ENCODE measurements around the gene TENT5D. TPM values are rescaled to one million over a fixed set of nuclear protein-coding genes. Genes with fewer than 3 reads are reported as not detected.
"Not testable (repeated sequence)": the region's sequence is repeated elsewhere in the genome, so short reads cannot be mapped to it uniquely, and the experiment has no call there.

Gene TENT5D
- total RNA-seq, 1 experiment from 2014 or later: not detected

GRCh38 chrX:80432863-80433262 is 12.6 kb downstream of the TENT5D start:
- BruUV-seq (replicated peaks): no TSS peak
- CTCF ChIA-PET: interaction anchor here (0.6 to 0.8 kb wide), 3 partner anchors 9 to 377 kb away, joined by 3 to 5 read pairs (median 4); partner anchors contain the start of gene BRWD3
- no peak for TF ChIP-seq CTCF (IDR thresholded peaks at IDR 0.05; ENCODE audit: unreplicated experiment)
- intact Hi-C loops (cut with micrococcal nuclease; ENCODE audit: unreplicated experiment): no loop called here
- DNase-seq: peak; percentile 41
- H3K4me1 Mint-ChIP-seq (ENCODE audit: low read depth, unreplicated experiment): no peaks in the 10 kb centered on the region
- peak overlapping the region; percentile 78 for H3K27ac Mint-ChIP-seq (ENCODE audit: unreplicated experiment)
- H3K4me3 Mint-ChIP-seq (ENCODE audit: low read depth, unreplicated experiment): no peak overlapping the region
- H3K36me3 Mint-ChIP-seq (ENCODE audit: insufficient read depth, unreplicated experiment): no peaks in the 10 kb centered on the region
- no peaks in the 10 kb centered on the region for H3K27me3 Mint-ChIP-seq (ENCODE audit: unreplicated experiment)
- H3K9me3 Mint-ChIP-seq (ENCODE audit: low read depth, unreplicated experiment): peaks cover 5% of the 10 kb centered on the region

GRCh38 chrX:80468166-80468565 is 47.9 kb downstream of the TENT5D start:
- DNase-seq; intact Hi-C loops (cut with micrococcal nuclease; ENCODE audit: unreplicated experiment); H3K4me3 Mint-ChIP-seq (ENCODE audit: low read depth, unreplicated experiment); H3K4me1 Mint-ChIP-seq (ENCODE audit: low read depth, unreplicated experiment); H3K27ac Mint-ChIP-seq (ENCODE audit: unreplicated experiment); BruUV-seq (replicated peaks); H3K36me3 Mint-ChIP-seq (ENCODE audit: insufficient read depth, unreplicated experiment); CTCF ChIA-PET; H3K27me3 Mint-ChIP-seq (ENCODE audit: unreplicated experiment): not testable (repeated sequence)
- peaks cover 18% of the 10 kb centered on the region for H3K9me3 Mint-ChIP-seq (ENCODE audit: low read depth, unreplicated experiment)

- Mint-ChIP-seq H3K27ac (ENCODE audit: unreplicated experiment) (no peak overlapping the region), H3K36me3 (ENCODE audit: insufficient read depth, unreplicated experiment) (no peaks in the 10 kb centered on the region), H3K9me3 (ENCODE audit: low read depth, unreplicated experiment) (peaks cover 10% of the 10 kb centered on the region), H3K27me3 (ENCODE audit: unreplicated experiment) (no peaks in the 10 kb centered on the region), H3K4me1 (ENCODE audit: low read depth, unreplicated experiment) (no peaks in the 10 kb centered on the region), H3K4me3 (ENCODE audit: low read depth, unreplicated experiment) (no peak overlapping the region)
- TF ChIP-seq CTCF (IDR thresholded peaks at IDR 0.05; ENCODE audit: unreplicated experiment): no peak
- DNase-seq: no peak
- no TSS peak for BruUV-seq (replicated peaks)
- intact Hi-C loops (cut with micrococcal nuclease; ENCODE audit: unreplicated experiment): no loop called here
- CTCF ChIA-PET: no interaction called here
Observed at GRCh38 chrX:80471582-80471981, 51.3 kb downstream of the TENT5D start.

GRCh38 chrX:80485543-80485942 is 65.3 kb downstream of the TENT5D start:
- intact Hi-C loops (cut with micrococcal nuclease; ENCODE audit: unreplicated experiment): no loop called here
- Mint-ChIP-seq H3K4me1 (ENCODE audit: low read depth, unreplicated experiment) (no peaks in the 10 kb centered on the region), H3K4me3 (ENCODE audit: low read depth, unreplicated experiment) (no peak overlapping the region), H3K9me3 (ENCODE audit: low read depth, unreplicated experiment) (peaks cover 6% of the 10 kb centered on the region), H3K27me3 (ENCODE audit: unreplicated experiment) (no peaks in the 10 kb centered on the region), H3K36me3 (ENCODE audit: insufficient read depth, unreplicated experiment) (no peaks in the 10 kb centered on the region), H3K27ac (ENCODE audit: unreplicated experiment) (no peak overlapping the region)
- no TSS peak for BruUV-seq (replicated peaks)
- CTCF ChIA-PET: interaction anchor here (0.6 kb wide), 1 partner anchor 10 kb away, joined by 3 read pairs; no protein-coding TSS in a partner anchor
- TF ChIP-seq CTCF (IDR thresholded peaks at IDR 0.05; ENCODE audit: unreplicated experiment): no peak
- DNase-seq: no peak

- intact Hi-C loops (cut with micrococcal nuclease; ENCODE audit: unreplicated experiment): no loop called here
- H3K36me3 Mint-ChIP-seq (ENCODE audit: insufficient read depth, unreplicated experiment): no peaks in the 10 kb centered on the region
- DNase-seq: no peak
- no peak overlapping the region for H3K27ac Mint-ChIP-seq (ENCODE audit: unreplicated experiment)
- H3K27me3 Mint-ChIP-seq (ENCODE audit: unreplicated experiment): no peaks in the 10 kb centered on the region
- peaks cover 8% of the 10 kb centered on the region for H3K9me3 Mint-ChIP-seq (ENCODE audit: low read depth, unreplicated experiment)
- no peaks in the 10 kb centered on the region for H3K4me1 Mint-ChIP-seq (ENCODE audit: low read depth, unreplicated experiment)
- CTCF ChIA-PET: no interaction called here
- H3K4me3 Mint-ChIP-seq (ENCODE audit: low read depth, unreplicated experiment): no peak overlapping the region
- BruUV-seq (replicated peaks): no TSS peak
- TF ChIP-seq CTCF (IDR thresholded peaks at IDR 0.05; ENCODE audit: unreplicated experiment): no peak
Observed at GRCh38 chrX:80486299-80486698, 66.1 kb downstream of the TENT5D start.
